ENCODE data around the gene TGFBR2.

Gene TGFBR2

DNA sequence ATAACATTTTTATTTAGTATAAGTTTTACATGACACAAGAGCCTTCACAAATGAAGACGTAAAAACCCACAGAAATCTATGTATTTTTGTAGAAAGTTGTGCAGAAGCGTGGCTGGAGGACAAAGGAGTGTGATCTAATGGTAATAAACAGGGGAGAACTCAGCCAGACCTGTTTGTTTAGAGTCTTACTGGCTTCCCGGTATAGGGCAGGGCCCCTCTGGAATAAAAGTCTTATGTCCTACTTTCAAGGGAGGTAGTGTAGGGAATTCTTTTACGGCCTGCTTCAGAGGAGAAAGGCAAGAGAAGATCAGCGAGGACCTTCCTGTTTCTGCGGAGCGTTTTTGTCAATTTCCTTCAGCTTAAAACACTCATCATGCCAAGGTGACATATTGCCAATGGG is 103.6 kb downstream of the TGFBR2 start:
- CTCF ChIA-PET = no interaction called here
- H3K4me1 ChIP-seq (ENCODE audit: control insufficient read depth, insufficient read depth, low read length) = no peaks in the 10 kb centered on the region
- H3K4me3 ChIP-seq (ENCODE audit: low read depth, low read length) = no peak overlapping the region
- TF ChIP-seq ZNF664 (tag by site-specific recombination; IDR thresholded peaks at IDR 0.05) (no peak), ZBTB17 (tag by site-specific recombination; IDR thresholded peaks at IDR 0.05) (no peak), ZBTB48 (tag by site-specific recombination; IDR thresholded peaks at IDR 0.05) (no peak), ZNF132 (tag by site-specific recombination; IDR thresholded peaks at IDR 0.05; ENCODE audit: borderline replicate concordance) (no peak), WT1 (tag by site-specific recombination; IDR thresholded peaks at IDR 0.05) (no peak), ZNF335 (tag by site-specific recombination; conservative IDR thresholded peaks at IDR 0.05) (no peak), ZNF391 (tag by site-specific recombination; IDR thresholded peaks at IDR 0.05; ENCODE audit: borderline replicate concordance, low read depth) (no peak), SP2 (tag by site-specific recombination; IDR thresholded peaks at IDR 0.05) (no peak), SP7 (tag by site-specific recombination; IDR thresholded peaks at IDR 0.05) (no peak), ZNF169 (tag by site-specific recombination; IDR thresholded peaks at IDR 0.05) (no peak), ZNF155 (tag by site-specific recombination; IDR thresholded peaks at IDR 0.05) (no peak), ZSCAN23 (tag by site-specific recombination; IDR thresholded peaks at IDR 0.05) (no peak), ZNF24 (tag by site-specific recombination; IDR thresholded peaks at IDR 0.05) (no peak)
- TF ChIP-seq, protein P1, sequence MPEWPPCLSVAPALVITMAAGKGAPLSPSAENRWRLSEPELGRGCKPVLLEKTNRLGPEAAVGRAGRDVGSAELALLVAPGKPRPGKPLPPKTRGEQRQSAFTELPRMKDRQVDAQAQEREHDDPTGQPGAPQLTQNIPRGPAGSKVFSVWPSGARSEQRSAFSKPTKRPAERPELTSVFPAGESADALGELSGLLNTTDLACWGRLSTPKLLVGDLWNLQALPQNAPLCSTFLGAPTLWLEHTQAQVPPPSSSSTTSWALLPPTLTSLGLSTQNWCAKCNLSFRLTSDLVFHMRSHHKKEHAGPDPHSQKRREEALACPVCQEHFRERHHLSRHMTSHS (tag by site-specific recombination; IDR thresholded peaks at IDR 0.05) = no peak
- TF ChIP-seq, protein P2, sequence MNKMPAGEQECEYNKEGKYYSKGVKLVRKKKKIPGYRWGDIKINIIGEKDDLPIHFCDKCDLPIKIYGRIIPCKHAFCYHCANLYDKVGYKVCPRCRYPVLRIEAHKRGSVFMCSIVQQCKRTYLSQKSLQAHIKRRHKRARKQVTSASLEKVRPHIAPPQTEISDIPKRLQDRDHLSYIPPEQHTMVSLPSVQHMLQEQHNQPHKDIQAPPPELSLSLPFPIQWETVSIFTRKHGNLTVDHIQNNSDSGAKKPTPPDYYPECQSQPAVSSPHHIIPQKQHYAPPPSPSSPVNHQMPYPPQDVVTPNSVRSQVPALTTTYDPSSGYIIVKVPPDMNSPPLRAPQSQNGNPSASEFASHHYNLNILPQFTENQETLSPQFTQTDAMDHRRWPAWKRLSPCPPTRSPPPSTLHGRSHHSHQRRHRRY (tag by site-specific recombination; IDR thresholded peaks at IDR 0.05) = no peak
- POLR2A ChIA-PET = no interaction called here
- no peak overlapping the region for H3K27ac ChIP-seq (ENCODE audit: extremely low read depth, low read depth, low read length)
- no peaks in the 10 kb centered on the region for H3K36me3 ChIP-seq (ENCODE audit: control insufficient read depth in 2 of 2, insufficient read depth in 1 of 2, low read length in 2 of 2)
- no peaks in the 10 kb centered on the region for H3K9me3 ChIP-seq (ENCODE audit: control insufficient read depth, insufficient read depth, low read depth, low read length)

DNA sequence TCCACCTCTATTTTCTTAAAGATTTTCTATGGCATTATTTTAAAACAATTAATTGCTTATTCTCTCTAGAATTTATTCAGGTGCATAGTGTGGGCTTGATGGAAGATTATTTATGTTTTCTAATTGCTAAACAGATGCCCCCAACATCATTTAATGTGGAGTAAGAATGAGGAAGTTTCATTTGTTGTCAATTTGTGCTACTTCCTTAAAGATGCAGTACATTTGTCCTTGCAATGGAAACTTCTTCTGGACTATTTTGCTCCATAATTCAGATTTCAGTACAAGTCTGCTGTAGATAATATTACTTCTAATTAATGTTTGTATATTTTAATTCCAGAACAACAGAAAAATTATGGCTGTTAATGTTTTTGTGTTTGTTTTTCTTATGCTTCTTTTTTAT is 104.8 kb downstream of the TGFBR2 start:
- H3K36me3 ChIP-seq (ENCODE audit: control insufficient read depth in 2 of 2, insufficient read depth in 1 of 2, low read length in 2 of 2) = no peaks in the 10 kb centered on the region
- H3K27ac ChIP-seq (ENCODE audit: extremely low read depth, low read depth, low read length) = no peak overlapping the region
- ChIA-PET CTCF (no interaction called here), POLR2A (no interaction called here)
- TF ChIP-seq ZNF654 (tag by site-specific recombination; IDR thresholded peaks at IDR 0.05; ENCODE audit: low read depth) = no peak
- no peak for TF ChIP-seq ZNF169 (tag by site-specific recombination; IDR thresholded peaks at IDR 0.05)
- TF ChIP-seq GLIS2 (tag by site-specific recombination; IDR thresholded peaks at IDR 0.05) = no peak
- no peaks in the 10 kb centered on the region for H3K9me3 ChIP-seq (ENCODE audit: control insufficient read depth, insufficient read depth, low read depth, low read length)
- H3K4me3 ChIP-seq (ENCODE audit: low read depth, low read length) = no peak overlapping the region
- no peaks in the 10 kb centered on the region for H3K4me1 ChIP-seq (ENCODE audit: control insufficient read depth, insufficient read depth, low read length)

DNA sequence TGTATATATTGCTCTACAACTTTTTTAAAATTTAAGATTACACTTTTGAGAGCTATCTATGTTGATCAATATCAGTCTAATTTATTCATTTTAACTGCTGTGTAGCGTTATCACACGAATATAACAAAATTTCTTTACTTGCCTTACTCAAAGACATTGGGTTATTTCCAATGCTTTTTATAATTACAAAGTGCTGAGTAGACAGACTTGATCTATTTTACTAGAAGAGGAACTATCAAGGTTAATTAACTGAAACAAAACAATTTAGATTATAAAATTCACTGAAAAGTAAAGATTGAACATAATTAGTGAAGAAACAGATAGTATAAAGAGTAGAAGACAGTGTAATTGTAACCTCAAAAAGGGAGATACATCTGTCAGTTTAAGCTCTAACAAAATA is 105.5 kb downstream of the TGFBR2 start:
- no peaks in the 10 kb centered on the region for H3K9me3 ChIP-seq (ENCODE audit: control insufficient read depth, insufficient read depth, low read depth, low read length)
- POLR2A ChIA-PET = no interaction called here
- H3K4me1 ChIP-seq (ENCODE audit: control insufficient read depth, insufficient read depth, low read length) = no peaks in the 10 kb centered on the region
- TF ChIP-seq, protein P3, sequence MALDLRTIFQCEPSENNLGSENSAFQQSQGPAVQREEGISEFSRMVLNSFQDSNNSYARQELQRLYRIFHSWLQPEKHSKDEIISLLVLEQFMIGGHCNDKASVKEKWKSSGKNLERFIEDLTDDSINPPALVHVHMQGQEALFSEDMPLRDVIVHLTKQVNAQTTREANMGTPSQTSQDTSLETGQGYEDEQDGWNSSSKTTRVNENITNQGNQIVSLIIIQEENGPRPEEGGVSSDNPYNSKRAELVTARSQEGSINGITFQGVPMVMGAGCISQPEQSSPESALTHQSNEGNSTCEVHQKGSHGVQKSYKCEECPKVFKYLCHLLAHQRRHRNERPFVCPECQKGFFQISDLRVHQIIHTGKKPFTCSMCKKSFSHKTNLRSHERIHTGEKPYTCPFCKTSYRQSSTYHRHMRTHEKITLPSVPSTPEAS (tag by site-specific recombination; IDR thresholded peaks at IDR 0.05) = no peak
- TF ChIP-seq KLF8 (tag by site-specific recombination; IDR thresholded peaks at IDR 0.05) = no peak
- TF ChIP-seq ZNF335 (tag by site-specific recombination; conservative IDR thresholded peaks at IDR 0.05) = no peak
- TF ChIP-seq ZBTB17 (tag by site-specific recombination; IDR thresholded peaks at IDR 0.05) = no peak
- TF ChIP-seq ZNF169 (tag by site-specific recombination; IDR thresholded peaks at IDR 0.05) = no peak
- no peak for TF ChIP-seq YY1 (tag by site-specific recombination; IDR thresholded peaks at IDR 0.05)
- TF ChIP-seq, protein P4, sequence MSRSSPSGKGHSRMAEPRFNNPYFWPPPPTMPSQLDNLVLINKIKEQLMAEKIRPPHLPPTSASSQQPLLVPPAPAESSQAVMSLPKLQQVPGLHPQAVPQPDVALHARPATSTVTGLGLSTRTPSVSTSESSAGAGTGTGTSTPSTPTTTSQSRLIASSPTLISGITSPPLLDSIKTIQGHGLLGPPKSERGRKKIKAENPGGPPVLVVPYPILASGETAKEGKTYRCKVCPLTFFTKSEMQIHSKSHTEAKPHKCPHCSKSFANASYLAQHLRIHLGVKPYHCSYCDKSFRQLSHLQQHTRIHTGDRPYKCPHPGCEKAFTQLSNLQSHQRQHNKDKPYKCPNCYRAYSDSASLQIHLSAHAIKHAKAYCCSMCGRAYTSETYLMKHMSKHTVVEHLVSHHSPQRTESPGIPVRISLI (tag by site-specific recombination; IDR thresholded peaks at IDR 0.05) = no peak
- no peak for TF ChIP-seq ZEB2 (tag by site-specific recombination; IDR thresholded peaks at IDR 0.05)
- no peak for TF ChIP-seq ZBTB7A (tag by site-specific recombination; IDR thresholded peaks at IDR 0.05; ENCODE audit: low read depth)
- TF ChIP-seq ZBTB8A (tag by site-specific recombination; IDR thresholded peaks at IDR 0.05) = no peak
- no peak for TF ChIP-seq SP2 (tag by site-specific recombination; IDR thresholded peaks at IDR 0.05)
- TF ChIP-seq, protein P5, sequence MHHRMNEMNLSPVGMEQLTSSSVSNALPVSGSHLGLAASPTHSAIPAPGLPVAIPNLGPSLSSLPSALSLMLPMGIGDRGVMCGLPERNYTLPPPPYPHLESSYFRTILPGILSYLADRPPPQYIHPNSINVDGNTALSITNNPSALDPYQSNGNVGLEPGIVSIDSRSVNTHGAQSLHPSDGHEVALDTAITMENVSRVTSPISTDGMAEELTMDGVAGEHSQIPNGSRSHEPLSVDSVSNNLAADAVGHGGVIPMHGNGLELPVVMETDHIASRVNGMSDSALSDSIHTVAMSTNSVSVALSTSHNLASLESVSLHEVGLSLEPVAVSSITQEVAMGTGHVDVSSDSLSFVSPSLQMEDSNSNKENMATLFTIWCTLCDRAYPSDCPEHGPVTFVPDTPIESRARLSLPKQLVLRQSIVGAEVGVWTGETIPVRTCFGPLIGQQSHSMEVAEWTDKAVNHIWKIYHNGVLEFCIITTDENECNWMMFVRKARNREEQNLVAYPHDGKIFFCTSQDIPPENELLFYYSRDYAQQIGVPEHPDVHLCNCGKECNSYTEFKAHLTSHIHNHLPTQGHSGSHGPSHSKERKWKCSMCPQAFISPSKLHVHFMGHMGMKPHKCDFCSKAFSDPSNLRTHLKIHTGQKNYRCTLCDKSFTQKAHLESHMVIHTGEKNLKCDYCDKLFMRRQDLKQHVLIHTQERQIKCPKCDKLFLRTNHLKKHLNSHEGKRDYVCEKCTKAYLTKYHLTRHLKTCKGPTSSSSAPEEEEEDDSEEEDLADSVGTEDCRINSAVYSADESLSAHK (tag by site-specific recombination; IDR thresholded peaks at IDR 0.05) = no peak
- no peak for TF ChIP-seq TRIM28 (IDR thresholded peaks at IDR 0.05; ENCODE audit: borderline replicate concordance, low read length)
- no peak overlapping the region for H3K27ac ChIP-seq (ENCODE audit: extremely low read depth, low read depth, low read length)
- H3K36me3 ChIP-seq (ENCODE audit: control insufficient read depth in 2 of 2, insufficient read depth in 1 of 2, low read length in 2 of 2) = no peaks in the 10 kb centered on the region
- CTCF ChIA-PET = no interaction called here
- no peak overlapping the region for H3K4me3 ChIP-seq (ENCODE audit: low read depth, low read length)

Measured in HEK293 (cell line).